H9 (cell line): ENCODE data around the gene KREMEN2. TPM values are rescaled to one million over a fixed set of nuclear protein-coding genes. Genes with fewer than 3 reads are reported as not detected.

Experiments
- DNase-seq: peaks from one replicate; pipeline ENCODE4 v3.0.0-alpha.2; 2017
- H2AFZ ChIP-seq: one replicate; pipeline ENCODE4 v1.6.1; 2013; ENCODE audit warnings: mild to moderate bottlenecking, low read length, control low read depth, moderate library complexity
- H2AK5ac ChIP-seq: 2 replicates; pipeline ENCODE4 v1.6.1; 2013; ENCODE audit warnings: low read length, control low read depth, mixed read lengths; ENCODE audit not compliant: insufficient read length
- H2BK120ac ChIP-seq: one replicate; pipeline ENCODE4 v1.6.1; 2013; ENCODE audit warnings: low read depth, mild to moderate bottlenecking, low read length, control low read depth, inconsistent platforms; ENCODE audit not compliant: poor library complexity, severe bottlenecking
- H2BK12ac ChIP-seq: 2 replicates; pipeline ENCODE4 v1.6.1; 2013; ENCODE audit warnings: low read length, control low read depth, mixed read lengths, low read depth; ENCODE audit not compliant: insufficient read length
- H2BK15ac ChIP-seq: 2 replicates; pipeline ENCODE4 v1.6.1; 2013; ENCODE audit warnings: low read depth, low read length, control low read depth
- H2BK20ac ChIP-seq: one replicate; pipeline ENCODE4 v1.6.1; 2013; ENCODE audit warnings: low read depth, mild to moderate bottlenecking, low read length, control low read depth, inconsistent platforms; ENCODE audit not compliant: poor library complexity, severe bottlenecking
- H2BK5ac ChIP-seq: 2 replicates; pipeline ENCODE4 v1.6.1; 2013; ENCODE audit warnings: low read length, control low read depth, mixed read lengths; ENCODE audit not compliant: insufficient read length
- H3K14ac ChIP-seq: 2 replicates; pipeline ENCODE4 v1.6.1; 2013; ENCODE audit warnings: low read length, control low read depth; ENCODE audit not compliant: insufficient read depth
- H3K18ac ChIP-seq: 2 replicates; pipeline ENCODE4 v1.6.1; 2013; ENCODE audit warnings: low read depth, mild to moderate bottlenecking, mixed read lengths, low read length, control low read depth; ENCODE audit not compliant: insufficient read length
- H3K23ac ChIP-seq: 2 replicates; pipeline ENCODE4 v1.6.1; 2013; ENCODE audit warnings: low read length, control low read depth, mixed read lengths, low read depth; ENCODE audit not compliant: insufficient read length
- H3K23me2 ChIP-seq: 2 replicates; pipeline ENCODE4 v1.6.1; 2013; ENCODE audit warnings: low read depth, mild to moderate bottlenecking, mixed read lengths, low read length, control low read depth; ENCODE audit not compliant: insufficient read length, poor library complexity, severe bottlenecking
- H3K27ac ChIP-seq: 2 replicates; pipeline ENCODE4 v1.5.1; 2013; ENCODE audit warnings: low read length, control low read depth, mixed read lengths, low read depth; ENCODE audit not compliant: insufficient read length
- H3K27me3 ChIP-seq: 2 replicates; pipeline ENCODE4 v1.6.1; 2013; ENCODE audit warnings: low read length, control low read depth, inconsistent platforms; ENCODE audit not compliant: insufficient read depth
- H3K4ac ChIP-seq: 2 replicates; pipeline ENCODE4 v1.6.1; 2013; ENCODE audit warnings: low read depth, mild to moderate bottlenecking, control low read depth, inconsistent platforms, low read length, moderate library complexity
- H3K4me1 ChIP-seq: 2 replicates; pipeline ENCODE4 v1.6.1; 2013; ENCODE audit warnings: low read length, control low read depth, inconsistent platforms; ENCODE audit not compliant: insufficient read depth
- H3K4me2 ChIP-seq: 2 replicates; pipeline ENCODE4 v1.6.1; 2013; ENCODE audit warnings: low read length, control low read depth, mixed read lengths; ENCODE audit not compliant: insufficient read length, insufficient read depth
- H3K56ac ChIP-seq: 2 replicates; pipeline ENCODE4 v1.6.1; 2013; ENCODE audit warnings: low read depth, mild to moderate bottlenecking, mixed read lengths, low read length, control low read depth; ENCODE audit not compliant: insufficient read length
- H3K79me1 ChIP-seq: 2 replicates; pipeline ENCODE4 v1.6.1; 2013; ENCODE audit warnings: low read depth, mild to moderate bottlenecking, moderate library complexity, low read length, control low read depth, inconsistent platforms; ENCODE audit not compliant: insufficient read depth, poor library complexity, severe bottlenecking
- H3K79me2 ChIP-seq: 2 replicates; pipeline ENCODE4 v1.6.1; 2013; ENCODE audit warnings: low read length, control low read depth, inconsistent platforms; ENCODE audit not compliant: insufficient read depth
- H3K9ac ChIP-seq: 2 replicates; pipeline ENCODE4 v1.6.1; 2013; ENCODE audit warnings: low read length, control low read depth, mixed read lengths; ENCODE audit not compliant: insufficient read length; ENCODE audit errors: extremely low read depth
- H3K9me3 ChIP-seq: one replicate; pipeline ENCODE4 v1.6.1; 2013; ENCODE audit warnings: low read depth, low read length, inconsistent platforms; ENCODE audit not compliant: control insufficient read depth
- H3T11ph ChIP-seq: one replicate; pipeline ENCODE4 v1.6.1; 2013; ENCODE audit warnings: mild to moderate bottlenecking, low read length, control low read depth, inconsistent platforms
- H4K20me1 ChIP-seq: one replicate; pipeline ENCODE4 v1.6.1; 2013; ENCODE audit not compliant: control insufficient read depth, insufficient read length, insufficient read depth
- H4K5ac ChIP-seq: 2 replicates; pipeline ENCODE4 v1.6.1; 2013; ENCODE audit warnings: low read depth, mild to moderate bottlenecking, mixed read lengths, low read length, control low read depth; ENCODE audit not compliant: insufficient read length
- H4K8ac ChIP-seq: replicated peaks from 2 replicates; pipeline ENCODE4 v1.6.1; 2013; ENCODE audit warnings: low read length, control low read depth, mixed read lengths, low read depth; ENCODE audit not compliant: insufficient read length
- H4K91ac ChIP-seq: 2 replicates; pipeline ENCODE4 v1.6.1; 2013; ENCODE audit warnings: low read depth, mild to moderate bottlenecking, moderate library complexity, mixed read lengths, low read length, control low read depth; ENCODE audit not compliant: insufficient read length
- H3K27ac Mint-ChIP-seq, 3 experiments: 2 replicates in 2 of 3; 3 replicates in 1 of 3; pipeline ENCODE4 v1.8.0; 2020 to 2021; ENCODE audit warnings: mixed read lengths in 3 of 3, mild to moderate bottlenecking in 1 of 3, moderate library complexity in 1 of 3
- H3K27me3 Mint-ChIP-seq: 2 replicates; pipeline ENCODE4 v1.8.0; 2021; ENCODE audit warnings: low read depth, mild to moderate bottlenecking, moderate library complexity, mixed read lengths
- H3K36me3 Mint-ChIP-seq, 3 experiments: 2 replicates in 2 of 3; 3 replicates in 1 of 3; pipeline ENCODE4 v1.8.0; 2020 to 2021; ENCODE audit warnings: low read depth in 3 of 3, mixed read lengths in 3 of 3; ENCODE audit not compliant: insufficient read depth in 1 of 3
- H3K4me1 Mint-ChIP-seq, 2 experiments: 2 replicates each; pipeline ENCODE4 v1.8.0; 2020; ENCODE audit warnings: mixed read lengths in 2 of 2
- H3K4me3 Mint-ChIP-seq, 2 experiments: 2 replicates in 1 of 2; 3 replicates in 1 of 2; pipeline ENCODE4 v1.8.0; 2020 to 2021; ENCODE audit warnings: mild to moderate bottlenecking in 2 of 2, mixed read lengths in 2 of 2, moderate library complexity in 1 of 2
- H3K9me3 Mint-ChIP-seq, 2 experiments: 2 replicates in 1 of 2; 3 replicates in 1 of 2; pipeline ENCODE4 v1.8.0; 2020; ENCODE audit warnings: mild to moderate bottlenecking in 2 of 2, mixed read lengths in 2 of 2, moderate library complexity in 1 of 2
- WGBS: extraction: QIAGEN DNeasy Blood & Tissue Kit; methylation state at CpG from one replicate; pipeline ENCODE4 v1.1.7; 2013; ENCODE audit warnings: missing lambda C conversion rate, low lambda C conversion rate, mixed read lengths; ENCODE audit not compliant: insufficient read length; ENCODE audit errors: extremely low coverage; 5-methylcytosine and 5-hydroxymethylcytosine counted together
- total RNA-seq: library from RNA; stranded (reverse); gene quantifications from 2 replicates; pipeline ENCODE4 v1.2.1, GENCODE V29; 2021
- TF ChIP-seq, protein P1 (sequence below): fragments of 200-600 bp; sonication (generic); conservative IDR thresholded peaks from 3 replicates; pipeline ENCODE4 v1.8.0; 2021; ENCODE audit warnings: antibody characterized with exemption, mild to moderate bottlenecking

Gene KREMEN2
- total RNA-seq, 1 experiment from 2014 or later, result 12.8 TPM

DNA sequence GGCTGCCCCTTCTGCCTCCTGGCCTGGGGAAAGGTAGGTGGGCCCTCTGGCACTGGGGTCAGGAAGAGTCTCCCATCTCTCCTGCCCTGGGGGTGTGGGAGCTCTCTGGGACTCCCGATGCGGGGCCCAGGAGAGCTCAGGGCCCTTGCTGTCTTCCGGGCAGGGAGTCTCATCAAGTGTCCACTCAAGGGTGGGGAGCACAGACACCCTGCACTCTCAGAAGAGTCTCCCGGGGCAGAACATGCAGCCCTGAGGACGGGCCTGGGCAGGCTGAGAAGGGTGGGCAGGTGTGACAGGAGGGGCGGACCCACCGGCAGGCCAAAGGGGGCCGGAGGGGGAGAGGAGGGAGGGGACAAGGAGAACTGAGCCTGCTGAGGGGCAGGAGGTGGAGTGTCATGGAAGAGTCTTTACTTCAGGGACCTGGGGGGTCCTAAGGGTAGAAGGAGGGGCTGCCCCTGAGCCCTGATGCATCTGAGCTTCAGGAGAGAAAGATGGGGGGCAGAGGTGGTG is 24.6 kb downstream of the KREMEN2 start:
- Histone ChIP-seq H3K23me2 (no peaks in the 10 kb centered on the region), H3K14ac (no peak overlapping the region; the same call in 1 of the 2 replicates), H3K27ac (no peak overlapping the region), H3K4me1 (no peaks in the 10 kb centered on the region; the same call in 1 of the 2 replicates), H2AFZ (no peak overlapping the region), H3K4me2 (no peak overlapping the region), H4K91ac (no peak overlapping the region), H3K18ac (no peak overlapping the region), H3T11ph (no peak overlapping the region), H2AK5ac (no peak overlapping the region), H3K9ac (no peak overlapping the region), H4K8ac (no peak overlapping the region), H4K20me1 (no peaks in the 10 kb centered on the region), H2BK12ac (no peak overlapping the region), H2BK120ac (no peak overlapping the region), H3K27me3 (no peaks in the 10 kb centered on the region), H2BK5ac (no peak overlapping the region), H3K56ac (no peak overlapping the region), H3K79me2 (no peaks in the 10 kb centered on the region), H3K9me3 (no peaks in the 10 kb centered on the region), H3K23ac (no peak overlapping the region), H2BK20ac (no peak overlapping the region), H3K79me1 (no peaks in the 10 kb centered on the region), H3K4ac (no peak overlapping the region), H2BK15ac (no peak overlapping the region), H4K5ac (no peak overlapping the region)
- Mint-ChIP-seq H3K27ac (no peak overlapping the region), H3K4me1 (peaks cover 11 to 43% of the 10 kb centered on the region in 2 experiments), H3K36me3 (no peaks in the 10 kb centered on the region), H3K9me3 (no peaks in the 10 kb centered on the region), H3K4me3 (no peak overlapping the region), H3K27me3 (peaks cover 10% of the 10 kb centered on the region)
- TF ChIP-seq, protein P1, sequence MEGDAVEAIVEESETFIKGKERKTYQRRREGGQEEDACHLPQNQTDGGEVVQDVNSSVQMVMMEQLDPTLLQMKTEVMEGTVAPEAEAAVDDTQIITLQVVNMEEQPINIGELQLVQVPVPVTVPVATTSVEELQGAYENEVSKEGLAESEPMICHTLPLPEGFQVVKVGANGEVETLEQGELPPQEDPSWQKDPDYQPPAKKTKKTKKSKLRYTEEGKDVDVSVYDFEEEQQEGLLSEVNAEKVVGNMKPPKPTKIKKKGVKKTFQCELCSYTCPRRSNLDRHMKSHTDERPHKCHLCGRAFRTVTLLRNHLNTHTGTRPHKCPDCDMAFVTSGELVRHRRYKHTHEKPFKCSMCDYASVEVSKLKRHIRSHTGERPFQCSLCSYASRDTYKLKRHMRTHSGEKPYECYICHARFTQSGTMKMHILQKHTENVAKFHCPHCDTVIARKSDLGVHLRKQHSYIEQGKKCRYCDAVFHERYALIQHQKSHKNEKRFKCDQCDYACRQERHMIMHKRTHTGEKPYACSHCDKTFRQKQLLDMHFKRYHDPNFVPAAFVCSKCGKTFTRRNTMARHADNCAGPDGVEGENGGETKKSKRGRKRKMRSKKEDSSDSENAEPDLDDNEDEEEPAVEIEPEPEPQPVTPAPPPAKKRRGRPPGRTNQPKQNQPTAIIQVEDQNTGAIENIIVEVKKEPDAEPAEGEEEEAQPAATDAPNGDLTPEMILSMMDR, result no peak
- no peak for DNase-seq
- WGBS, result no CpG with 5 or more reads among the region's 8 CpGs
